ENCODE data around the gene SACS. TPM values are rescaled to one million over a fixed set of nuclear protein-coding genes. Genes with fewer than 3 reads are reported as not detected.
A peak's percentile ranks its signal among the peaks of the same experiment; 100 is the strongest.
"Not testable (repeated sequence)": the region's sequence is repeated elsewhere in the genome, so short reads cannot be mapped to it uniquely, and the experiment has no call there.

The SACS gene
- total RNA-seq, 1 experiment from 2014 or later: 14.2 TPM

DNA sequence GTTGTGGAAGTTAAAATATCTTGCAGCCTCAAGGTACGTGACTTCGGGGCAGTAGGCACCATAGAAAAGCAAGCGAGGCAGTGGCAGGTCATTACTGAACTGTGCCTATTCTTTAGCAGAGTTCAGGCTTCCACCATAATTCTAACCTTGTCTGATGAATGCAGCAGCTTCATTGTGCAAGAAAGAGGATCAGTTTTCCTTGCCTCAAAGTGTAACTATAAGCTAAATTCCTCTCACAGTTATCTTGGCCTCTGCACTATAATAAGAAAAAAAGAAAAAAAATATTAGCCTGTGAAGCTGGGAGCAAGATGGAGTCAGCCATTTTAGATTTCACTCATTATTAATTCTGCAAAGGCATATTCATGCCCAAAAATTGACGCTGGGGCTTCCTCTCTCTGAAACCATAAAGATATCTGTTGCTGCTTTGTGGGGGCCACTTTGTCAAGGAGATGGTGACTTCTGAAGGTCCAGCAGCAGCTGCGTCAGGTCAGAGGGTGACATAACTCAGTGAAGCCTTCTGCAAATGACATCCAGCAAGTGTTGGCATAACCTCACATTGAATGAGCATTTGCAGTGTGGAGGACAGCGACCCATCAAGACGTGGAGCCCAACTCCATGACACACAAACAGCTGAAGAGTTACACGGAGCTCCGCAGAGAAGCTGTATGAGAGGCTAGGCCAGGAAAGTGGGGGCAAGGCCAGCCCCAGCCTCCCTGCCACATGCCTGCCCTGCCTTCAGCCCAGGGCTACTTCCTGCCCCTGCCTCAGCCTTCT, 23.1 kb upstream of the SACS start:
- DNase-seq (ENCODE audit: low spot score): no peak

GRCh38 chr13:23455401-23456185, 22.1 kb upstream of the SACS start:
- peak; percentile 9 for DNase-seq (ENCODE audit: low spot score)

- DNase-seq (ENCODE audit: low spot score): no peak
These were observed 19.6 kb upstream of the SACS start for GRCh38 chr13:23453132-23453531.

GRCh38 chr13:23450340-23451046, 17.0 kb upstream of the SACS start:
- DNase-seq (ENCODE audit: low spot score): no peak

DNA sequence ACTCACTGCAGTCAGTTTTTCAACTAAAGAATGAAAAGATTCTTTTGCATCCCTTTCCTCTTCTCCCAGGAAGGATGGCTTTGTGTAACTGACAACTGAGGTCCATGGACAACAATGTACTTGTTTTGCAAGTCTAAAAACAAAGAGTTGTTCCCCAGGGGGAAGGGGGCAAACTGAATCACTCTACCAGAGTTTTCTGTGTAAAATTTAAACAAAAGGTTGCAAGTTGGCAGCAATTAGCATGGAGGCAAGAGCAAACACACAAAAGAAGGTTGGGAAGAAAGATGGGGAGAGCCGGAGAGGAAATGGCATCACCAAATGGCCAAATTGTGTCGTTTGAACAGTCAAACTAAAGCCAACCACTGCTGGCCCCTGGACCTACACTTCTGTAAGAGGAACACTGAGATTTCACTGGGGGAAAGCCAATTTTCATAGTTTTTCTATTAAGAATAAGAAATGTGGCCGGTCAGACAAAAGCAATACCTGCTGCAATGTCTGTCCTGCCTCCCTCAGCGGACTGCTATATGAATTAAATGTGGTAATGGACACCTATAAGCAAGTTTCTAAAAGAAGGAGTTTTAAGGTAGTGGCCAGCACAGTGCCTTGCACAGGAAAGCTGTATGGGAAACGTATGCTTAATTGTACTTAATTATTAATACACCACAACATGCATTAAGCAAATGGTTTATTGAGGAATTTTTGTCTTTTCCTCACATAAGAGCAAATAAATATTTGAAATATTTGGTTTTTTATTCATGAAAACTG, 16.1 kb upstream of the SACS start:
- DNase-seq (ENCODE audit: low spot score): no peak

- DNase-seq (ENCODE audit: low spot score): no peak
These were observed 14.4 kb upstream of the SACS start for GRCh38 chr13:23447927-23448326.

DNA sequence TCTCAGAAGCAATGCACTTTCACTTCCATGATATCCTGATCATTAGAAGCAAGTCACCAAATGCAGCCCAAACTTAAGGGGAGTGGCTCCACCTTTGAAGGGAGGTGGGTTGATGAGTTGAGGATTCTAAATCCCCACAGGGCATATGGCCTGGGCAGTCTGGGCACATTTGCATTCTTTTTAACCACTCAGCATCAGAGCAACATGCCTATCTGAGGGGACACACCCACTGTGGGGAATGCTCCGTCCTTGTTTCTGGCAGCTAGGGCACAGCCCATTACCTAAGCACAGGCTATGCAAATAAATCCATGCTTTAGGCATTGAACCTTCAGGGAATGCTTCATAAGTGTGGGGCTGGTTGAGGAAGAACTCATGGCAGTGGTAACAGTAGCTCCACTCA, 12.3 kb upstream of the SACS start:
- DNase-seq (ENCODE audit: low spot score): no peak

- DNase-seq (ENCODE audit: low spot score): no peak
These were observed 10.4 kb upstream of the SACS start for GRCh38 chr13:23443878-23444277.

DNA sequence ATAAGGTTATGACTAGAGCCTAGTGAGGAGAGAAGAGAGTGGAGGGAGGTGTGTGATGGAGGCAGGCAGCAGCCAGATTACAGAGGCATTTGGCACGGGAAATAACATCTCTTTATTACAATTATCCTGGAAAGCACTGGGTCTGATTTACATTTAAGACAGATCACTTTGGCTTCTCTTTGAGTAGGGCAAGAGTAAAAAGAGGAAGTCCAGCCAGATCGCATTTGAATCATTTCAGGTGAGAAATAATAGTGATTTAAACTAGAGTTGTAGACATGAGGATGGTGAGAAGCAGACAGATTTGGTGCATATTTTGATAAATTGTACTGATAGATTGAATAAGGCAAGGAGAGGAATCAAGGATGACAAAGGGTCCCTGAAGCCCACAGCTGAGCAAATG, 9.6 kb upstream of the SACS start:
- DNase-seq (ENCODE audit: low spot score): no peak

DNA sequence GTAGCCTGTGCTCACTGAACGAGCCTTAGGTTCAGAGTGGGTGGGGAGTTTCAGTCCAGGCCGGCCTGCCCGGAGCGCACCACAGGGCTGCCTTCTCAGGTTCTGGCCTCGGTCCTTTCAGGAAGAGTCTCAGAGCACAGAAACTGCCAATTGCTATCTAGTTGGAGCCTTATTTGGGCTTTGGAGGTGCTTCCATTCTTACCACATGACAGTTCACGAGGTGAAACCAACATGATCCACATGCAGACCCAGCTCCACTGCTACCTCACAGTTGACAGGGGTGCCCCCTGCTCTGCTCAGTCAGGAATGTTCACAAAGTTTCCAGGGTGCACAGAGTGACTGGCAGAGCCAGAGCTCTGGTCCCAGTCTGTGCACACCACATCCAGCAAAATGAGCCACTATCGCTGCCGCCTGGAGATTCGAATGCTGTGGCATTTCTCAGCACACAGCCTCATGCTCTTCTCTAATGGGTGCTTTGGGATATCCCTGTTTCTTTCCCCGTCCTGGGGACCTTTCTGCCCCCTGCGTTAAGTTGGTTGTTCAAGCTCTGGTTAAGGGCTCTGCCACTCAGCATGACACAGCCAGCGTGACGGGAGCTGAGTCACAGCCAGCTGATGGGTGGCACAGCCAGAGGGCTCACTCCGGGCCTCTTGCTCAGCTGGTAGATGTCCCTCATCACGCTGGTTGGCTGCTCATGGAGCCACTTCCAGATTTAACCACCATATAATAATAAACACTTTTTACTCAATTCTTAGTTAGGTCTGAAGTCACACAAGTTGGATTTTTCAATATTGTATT, 7.5 kb upstream of the SACS start:
- peak; percentile 67 for DNase-seq (ENCODE audit: low spot score)

DNA sequence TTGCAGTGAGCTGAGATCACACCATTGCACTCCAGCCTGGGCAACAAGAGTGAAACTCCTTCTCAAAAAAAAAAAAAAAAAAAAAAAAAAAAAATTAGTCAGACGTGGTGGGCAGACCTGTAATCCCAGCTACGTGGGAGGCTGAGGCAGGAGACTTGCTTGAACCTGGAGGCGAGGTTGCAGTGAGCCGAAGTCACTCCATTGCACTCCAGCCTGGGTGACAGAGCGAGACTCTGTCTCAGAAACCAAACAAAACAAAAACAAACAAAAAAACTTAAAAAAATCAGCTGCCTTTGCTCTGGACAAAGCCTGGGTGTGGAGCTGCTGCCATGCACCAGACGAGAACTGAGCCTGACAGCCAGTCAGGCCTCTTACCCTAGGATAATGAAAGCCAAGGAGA, 6.8 kb upstream of the SACS start:
- not testable (repeated sequence) for DNase-seq (ENCODE audit: low spot score)

DNA sequence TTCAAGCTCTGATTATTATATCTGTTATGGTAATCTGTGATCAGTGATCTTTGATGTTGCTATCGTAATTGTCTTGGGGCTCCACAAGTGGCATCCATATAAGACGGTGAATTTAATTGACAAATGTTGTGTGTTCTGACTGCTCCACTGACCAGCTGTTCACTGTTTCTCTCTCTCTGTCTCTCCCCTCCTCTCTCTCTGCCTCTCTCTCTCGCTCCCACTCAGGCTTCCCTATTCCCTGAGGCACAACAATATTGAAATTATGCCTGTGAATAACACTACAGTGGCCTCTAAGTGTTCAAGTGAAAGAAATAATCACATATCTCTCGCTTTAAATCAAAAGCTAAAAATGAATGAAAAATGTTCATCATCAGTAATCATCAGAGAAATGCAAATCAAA, 4.4 kb upstream of the SACS start:
- DNase-seq (ENCODE audit: low spot score): no peak

DNA sequence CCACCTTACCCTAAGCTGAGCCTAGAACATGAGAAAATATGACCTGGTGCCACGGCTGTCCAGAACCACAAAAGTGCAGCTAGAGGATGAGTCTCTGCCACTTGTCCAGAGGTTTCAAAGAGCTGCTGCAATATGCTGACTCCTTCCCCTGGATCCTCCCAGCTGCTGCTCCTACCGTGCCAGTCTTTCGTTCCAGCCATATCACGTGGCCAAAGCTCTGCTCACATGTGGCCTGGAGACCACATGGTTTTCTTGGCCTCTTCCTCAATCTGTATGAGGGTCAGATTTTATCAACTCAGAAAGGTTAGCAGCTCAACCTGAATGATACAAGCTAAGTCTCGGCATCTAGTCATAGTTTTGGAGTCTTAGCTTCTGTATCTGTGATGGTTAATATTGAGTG, 3.2 kb upstream of the SACS start:
- DNase-seq (ENCODE audit: low spot score): no peak

DNA sequence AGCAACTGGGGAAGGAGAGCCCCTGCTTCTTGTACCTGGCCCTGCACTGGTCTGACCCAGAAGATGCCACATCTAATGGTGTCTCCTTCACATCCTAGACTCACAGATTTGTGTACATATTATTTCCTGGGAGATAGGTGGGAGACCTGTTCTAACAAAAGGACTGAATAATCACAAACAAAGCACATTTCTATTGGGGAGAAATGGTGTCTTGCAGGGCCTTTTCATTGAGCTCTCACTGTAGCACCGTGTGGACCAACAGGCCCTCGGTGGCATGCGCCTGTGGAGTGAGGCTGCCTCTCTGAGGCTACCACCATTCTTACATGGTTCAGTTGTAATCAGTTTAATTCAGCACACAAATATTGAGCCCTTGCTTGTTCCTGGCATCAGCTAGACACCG, 989 bp upstream of the SACS start:
- DNase-seq (ENCODE audit: low spot score): no peak

DNA sequence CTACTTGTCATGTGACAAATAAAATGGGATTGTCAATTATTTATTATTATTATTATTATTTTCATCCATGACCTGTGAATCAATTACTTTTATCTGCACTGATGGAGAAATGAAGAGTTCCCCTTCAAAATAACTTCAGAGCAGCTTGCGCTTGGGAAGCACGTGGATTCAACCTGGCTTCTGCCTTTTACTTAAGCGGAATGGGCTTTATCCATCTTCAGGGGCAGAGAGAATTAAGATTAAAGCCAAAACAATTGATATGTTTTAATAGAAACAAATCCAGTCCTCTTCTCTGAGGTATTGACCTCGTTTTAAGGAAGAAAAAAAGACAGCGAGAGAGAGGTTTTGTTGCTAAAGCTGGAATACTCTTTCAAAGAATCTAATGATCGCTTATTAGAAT, 876 bp downstream of the SACS start:
- DNase-seq (ENCODE audit: low spot score): no peak

GRCh38 chr13:23430664-23431063, 2.8 kb downstream of the SACS start:
- DNase-seq (ENCODE audit: low spot score): no peak

GRCh38 chr13:23427881-23428528, 5.5 kb downstream of the SACS start:
- no peak for DNase-seq (ENCODE audit: low spot score)

DNA sequence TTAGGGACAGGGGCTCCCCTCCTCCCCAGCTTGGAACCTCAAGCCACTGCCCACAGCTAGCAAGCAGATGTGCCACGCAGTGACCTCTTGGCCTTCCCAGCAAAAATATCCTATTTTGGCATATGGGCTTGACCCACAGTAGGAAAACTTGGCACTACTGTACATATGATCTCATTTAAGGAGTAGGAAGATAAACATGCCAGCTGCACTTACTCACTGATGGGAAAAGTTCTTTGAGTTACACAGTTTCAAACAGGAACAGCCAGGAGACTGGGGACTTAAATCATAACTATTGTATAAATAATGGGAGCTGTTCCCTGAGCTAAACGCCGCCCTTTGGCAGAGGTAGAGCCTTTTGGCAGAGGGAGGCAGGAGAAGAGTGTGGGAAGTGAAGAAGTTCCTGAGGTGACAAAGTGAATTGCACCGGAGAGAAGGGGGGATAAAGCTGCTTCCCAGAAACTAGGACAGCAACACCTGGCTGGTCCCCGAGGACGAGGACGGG, 6.1 kb downstream of the SACS start:
- peak; percentile 77 for DNase-seq (ENCODE audit: low spot score)

GRCh38 chr13:23421596-23421995, 11.9 kb downstream of the SACS start:
- DNase-seq (ENCODE audit: low spot score): no peak

Measured in H4 (cell line).